Tibial artery (tissue), 4 donors: ENCODE measurements around the gene TXLNA.
A peak's percentile ranks its signal among the peaks of the same experiment; 100 is the strongest.

Experiments
- DNase-seq, 2 donors: peaks; one replicate each; pipeline ENCODE4 v3.0.0-alpha.2; 2019
- H3K27ac ChIP-seq, 2 donors: fragments of 200-600 bp; sonication (generic) in 1 of 2; 1 replicate in 1 of 2; 2 replicates in 1 of 2; pipeline ENCODE4 v1.5.1; 2018 to 2019; ENCODE audit warnings: mild to moderate bottlenecking in 1 of 2
- H3K27me3 ChIP-seq, 2 donors: fragments of 200-600 bp; sonication (generic) in 1 of 2; one replicate each; pipeline versions ENCODE4 v1.5.1 to v1.6.0; 2016 to 2019
- H3K36me3 ChIP-seq, 3 donors: fragments of 200-600 bp; sonication (generic) in 2 of 3; one replicate each; pipeline ENCODE4 v1.5.1; 2016 to 2019; ENCODE audit warnings: mild to moderate bottlenecking in 2 of 3
- H3K4me1 ChIP-seq, 4 donors: fragments of 200-600 bp; sonication (generic) in 2 of 4; 1 replicate in 3 of 4; 2 replicates in 1 of 4; pipeline ENCODE4 v1.5.1; 2016 to 2019
- H3K4me3 ChIP-seq, 2 donors: fragments of 200-600 bp; sonication (generic) in 1 of 2; 1 replicate in 1 of 2; 2 replicates in 1 of 2; pipeline ENCODE4 v1.5.1; 2018 to 2019; ENCODE audit warnings: mild to moderate bottlenecking in 2 of 2
- H3K9me3 ChIP-seq, 3 donors: fragments of 200-600 bp; sonication (generic) in 1 of 3; one replicate each; pipeline ENCODE4 v1.5.1; 2016 to 2019
- CTCF ChIP-seq, 2 experiments: fragments of 200-600 bp in 1 of 2; fragments of 450-650 bp in 1 of 2; IDR thresholded peaks; one replicate each; pipeline ENCODE4 v1.5.1; 2017 to 2019; ENCODE audit warnings: antibody characterized with exemption in 2 of 2, mild to moderate bottlenecking in 1 of 2, moderate library complexity in 1 of 2
- intact Hi-C: fragments of 100-400 bp; cut with DNase I; formaldehyde crosslinking; loops from one replicate; pipeline ENCODE4 v1.15.0; 2023; ENCODE audit warnings: low total_unique reads

Gene TXLNA

GRCh38 chr1:32219022-32219421 lies 39.5 kb downstream of the TXLNA start:
- no peak overlapping the region for H3K27ac ChIP-seq
- peaks cover 0 to 35% (median 27%) of the 10 kb centered on the region in 4 donors for H3K4me1 ChIP-seq
- H3K4me3 ChIP-seq: no peak overlapping the region
- intact Hi-C loops: no loop called here
- H3K9me3 ChIP-seq: no peaks in the 10 kb centered on the region
- no peak for DNase-seq
- TF ChIP-seq CTCF (IDR thresholded peaks at IDR 0.05): no peak
- no peaks in the 10 kb centered on the region for H3K27me3 ChIP-seq
- peaks cover 33 to 62% (median 35%) of the 10 kb centered on the region in 3 donors for H3K36me3 ChIP-seq

GRCh38 chr1:32220746-32221580 lies 41.5 kb downstream of the TXLNA start:
- H3K4me1 ChIP-seq: peaks cover 0 to 35% (median 28%) of the 10 kb centered on the region in 4 donors
- H3K36me3 ChIP-seq: peaks cover 30 to 62% (median 39%) of the 10 kb centered on the region in 3 donors
- no peaks in the 10 kb centered on the region for H3K27me3 ChIP-seq
- H3K4me3 ChIP-seq: peak overlapping the region; percentile 65 to 86
- H3K9me3 ChIP-seq: no peaks in the 10 kb centered on the region
- no peak for DNase-seq
- peak overlapping the region; percentile 90 to 92 for H3K27ac ChIP-seq
- TF ChIP-seq CTCF (IDR thresholded peaks at IDR 0.05): no peak
- intact Hi-C loops: loop anchor here (5.0 kb wide), 1 partner anchor 71 kb away; the partner anchor contains the start of gene HDAC1

GRCh38 chr1:32221581-32221979 lies 42.1 kb downstream of the TXLNA start:
- intact Hi-C loops: loop anchor here (5.0 kb wide), 1 partner anchor 71 kb away; the partner anchor contains the start of gene HDAC1
- Histone ChIP-seq H3K27me3 (no peaks in the 10 kb centered on the region), H3K4me1 (peaks cover 0 to 34% (median 28%) of the 10 kb centered on the region in 4 donors), H3K9me3 (no peaks in the 10 kb centered on the region), H3K4me3 (peak overlapping the region; percentile 65 to 86), H3K36me3 (peaks cover 30 to 62% (median 39%) of the 10 kb centered on the region in 3 donors), H3K27ac (peak overlapping the region; percentile 90 to 92)
- no peak for TF ChIP-seq CTCF (IDR thresholded peaks at IDR 0.05)
- DNase-seq: no peak

- DNase-seq: peak; percentile 94 to 95
- Histone ChIP-seq H3K4me3 (peak within 1 kb of the TSS; percentile 65 to 86), H3K4me1 (peaks cover 0 to 34% (median 28%) of the 10 kb centered on the region in 4 donors), H3K9me3 (no peaks in the 10 kb centered on the region), H3K27ac (peak within 1 kb of the TSS; percentile 90 to 92), H3K36me3 (peaks cover 30 to 62% (median 37%) of the 10 kb centered on the region in 3 donors), H3K27me3 (no peaks in the 10 kb centered on the region)
- intact Hi-C loops: loop anchor here (5.0 kb wide), 1 partner anchor 70 kb away; the partner anchor contains the start of gene HDAC1
- TF ChIP-seq CTCF (IDR thresholded peaks at IDR 0.05): no peak
Observed at GRCh38 chr1:32221980-32222755, 42.7 kb downstream of the TXLNA start, which contains the start of the genes EIF3I and TMEM234. Gene EIF3I (plus strand): TSS chr1:32222407. CDS start chr1:32222442, 35 bp downstream. Gene TMEM234 (minus strand): TSS chr1:32222353. CDS start chr1:32222322, 31 bp downstream.

- Histone ChIP-seq H3K9me3 (no peaks in the 10 kb centered on the region), H3K4me3 (peak overlapping the region; percentile 65 to 86), H3K4me1 (peaks cover 0 to 34% (median 28%) of the 10 kb centered on the region in 4 donors), H3K27me3 (no peaks in the 10 kb centered on the region), H3K36me3 (peaks cover 32 to 62% (median 49%) of the 10 kb centered on the region in 3 donors), H3K27ac (peak overlapping the region in 1 of 2 donors; percentile 92)
- intact Hi-C loops: loop anchor here (5.0 kb wide), 1 partner anchor 69 kb away; the partner anchor contains the start of gene HDAC1
- no peak for TF ChIP-seq CTCF (IDR thresholded peaks at IDR 0.05)
- DNase-seq: no peak
Observed at GRCh38 chr1:32223683-32224082, 44.2 kb downstream of the TXLNA start.
